Amygdala (tissue), 56 donors: Measurements from ENCODE around the gene CD3G.
"Not testable (repeated sequence)": the region's sequence is repeated elsewhere in the genome, so short reads cannot be mapped to it uniquely, and the experiment has no call there.

Experiments used
- DNase-seq, 56 donors: peaks; one replicate each; lab custom pipeline; 2025; lab: John Stamatoyannopoulos, UW

Gene CD3G

DNA sequence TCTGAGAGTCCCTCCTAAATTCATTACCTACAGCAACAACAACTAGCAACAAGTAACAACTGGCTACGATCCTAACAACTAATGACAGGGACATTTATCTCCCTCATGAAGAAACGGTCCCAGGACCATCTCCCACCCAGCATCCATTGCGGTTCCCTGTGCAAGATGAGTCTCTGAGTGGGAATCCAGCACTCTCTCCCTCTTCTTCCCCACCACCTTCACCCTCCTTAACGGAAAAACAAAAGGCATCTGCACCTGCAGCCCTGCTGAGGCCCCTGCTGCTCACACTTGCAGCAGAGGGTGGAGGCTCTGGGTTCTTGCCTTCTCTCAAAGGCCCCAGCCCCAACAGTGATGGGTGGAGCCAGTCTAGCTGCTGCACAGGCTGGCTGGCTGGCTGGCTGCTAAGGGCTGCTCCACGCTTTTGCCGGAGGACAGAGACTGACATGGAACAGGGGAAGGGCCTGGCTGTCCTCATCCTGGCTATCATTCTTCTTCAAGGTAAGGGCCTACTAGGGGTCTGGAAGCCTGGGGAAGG is at the start of gene CD3G:
Gene CD3G, plus strand, starts transcription at position 364 of the 535 bp plus-strand sequence. Its CDS starts 80 bp downstream, at position 444.
- DNase-seq: no peak

DNA sequence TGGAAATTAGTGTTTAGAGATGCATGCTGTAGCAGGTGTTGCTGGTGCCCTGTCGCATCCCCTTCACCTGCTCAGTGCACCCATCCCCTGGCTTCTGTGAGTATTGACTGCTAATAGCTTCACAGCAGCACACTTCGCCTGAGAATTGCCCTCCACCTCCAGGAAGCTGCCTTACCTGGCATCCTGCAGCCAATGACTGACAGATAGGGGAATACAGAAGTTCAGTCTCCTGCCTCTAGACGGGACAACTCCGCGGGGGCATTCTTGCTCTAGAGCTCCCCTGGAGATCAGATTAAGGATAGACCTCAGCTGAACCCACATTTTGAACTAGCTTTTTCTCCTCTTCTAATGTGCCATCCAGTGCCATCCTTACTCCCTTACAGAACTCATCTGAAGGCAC is 48.9 kb upstream of the CD3G start:
- DNase-seq: no peak

DNA sequence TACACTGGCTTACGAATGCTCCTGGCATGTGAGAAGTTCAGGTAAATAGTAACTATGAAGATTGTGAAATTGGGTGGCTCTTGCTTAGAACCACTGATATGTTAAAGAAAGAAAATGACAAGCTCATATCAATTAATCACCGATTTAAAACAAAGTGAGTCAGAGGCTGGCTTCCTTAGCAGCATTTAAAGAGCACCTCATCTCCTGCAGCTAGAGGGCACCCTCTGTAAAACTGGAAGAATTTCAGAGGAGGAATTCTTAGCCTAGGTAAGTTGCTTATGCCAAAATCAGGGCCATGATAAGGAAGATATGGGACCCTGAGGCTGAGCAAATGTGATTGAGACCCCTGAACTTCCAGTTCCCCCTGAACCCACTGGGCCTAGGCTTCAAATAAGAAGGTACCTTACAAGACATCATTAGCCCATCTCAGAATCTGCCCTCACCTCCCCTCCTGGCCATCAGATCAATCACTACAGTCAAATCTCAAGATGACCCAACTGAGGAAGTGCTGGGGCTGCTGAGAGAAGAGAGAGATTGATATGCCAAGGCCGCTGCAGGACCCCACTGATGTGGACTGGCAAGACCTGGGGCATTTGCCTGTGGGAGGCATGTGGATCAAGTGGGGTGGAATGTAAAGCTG is 48.2 kb upstream of the CD3G start:
- no peak for DNase-seq

DNA sequence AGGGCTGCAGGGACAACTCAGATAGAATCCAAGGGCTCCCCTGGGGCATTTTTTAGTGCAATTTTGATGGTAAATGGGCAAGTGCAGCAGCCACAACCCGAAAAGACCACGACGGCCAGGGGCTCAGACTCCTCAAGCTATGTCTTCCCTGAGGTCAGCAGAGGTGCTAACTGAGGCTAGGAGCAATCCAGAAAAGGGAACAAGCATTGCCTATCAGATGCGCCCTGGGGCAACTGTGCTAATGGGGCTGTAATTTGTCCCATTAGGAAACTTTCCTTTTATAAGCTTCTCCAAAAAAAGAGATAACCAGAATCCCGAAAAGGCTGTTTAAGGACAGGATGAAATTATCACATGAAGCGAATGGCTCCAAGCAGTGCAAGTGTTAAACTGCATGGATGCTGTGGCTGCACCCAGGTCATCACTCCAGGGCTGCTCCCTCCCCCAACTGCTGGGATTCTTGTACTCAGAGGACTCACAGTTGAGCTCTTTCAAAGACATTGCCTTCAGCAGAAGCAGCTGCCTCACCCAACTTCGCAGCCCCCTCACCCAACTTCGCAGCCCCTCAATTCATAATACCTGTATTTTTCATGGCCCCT is 42.4 kb upstream of the CD3G start:
- no peak for DNase-seq

DNA sequence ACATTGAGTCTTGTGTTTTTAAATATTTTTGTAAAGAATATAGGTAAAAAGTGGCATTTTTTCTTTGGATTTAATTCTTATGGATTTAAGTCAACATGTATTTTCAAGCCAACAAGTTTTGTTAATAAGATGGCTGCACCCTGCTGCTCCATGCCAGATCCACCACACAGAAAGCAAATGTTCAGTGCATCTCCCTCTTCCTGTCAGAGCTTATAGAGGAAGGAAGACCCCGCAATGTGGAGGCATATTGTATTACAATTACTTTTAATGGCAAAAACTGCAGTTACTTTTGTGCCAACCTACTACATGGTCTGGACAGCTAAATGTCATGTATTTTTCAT is 39.9 kb upstream of the CD3G start:
- no peak for DNase-seq

DNA sequence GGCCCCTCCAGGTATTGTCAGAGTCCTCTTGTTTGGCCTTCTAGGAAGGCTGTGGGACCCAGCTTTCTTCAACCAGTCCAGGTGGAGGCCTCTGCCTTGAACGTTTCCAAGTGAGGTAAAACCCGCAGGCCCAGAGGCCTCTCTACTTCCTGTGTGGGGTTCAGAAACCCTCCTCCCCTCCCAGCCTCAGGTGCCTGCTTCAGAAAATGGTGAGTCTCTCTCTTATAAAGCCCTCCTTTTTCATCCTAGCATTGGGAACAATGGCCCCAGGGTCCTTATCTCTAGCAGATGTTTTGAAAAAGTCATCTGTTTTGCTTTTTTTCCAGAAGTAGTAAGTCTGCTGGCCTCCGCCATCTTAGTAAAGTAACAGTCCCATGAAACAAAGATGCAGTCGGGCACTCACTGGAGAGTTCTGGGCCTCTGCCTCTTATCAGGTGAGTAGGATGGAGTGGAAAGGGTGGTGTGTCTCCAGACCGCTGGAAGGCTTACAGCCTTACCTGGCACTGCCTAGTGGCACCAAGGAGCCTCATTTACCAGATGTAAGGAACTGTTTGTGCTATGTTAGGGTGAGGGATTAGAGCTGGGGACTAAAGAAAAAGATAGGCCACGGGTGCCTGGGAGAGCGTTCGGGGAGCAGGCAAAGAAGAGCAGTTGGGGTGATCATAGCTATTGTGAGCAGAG is 39.4 kb upstream of the CD3G start, which contains the start of gene CD3E:
Gene CD3E, plus strand, starts transcription at position 163 of the 681 bp plus-strand sequence. Its CDS starts 223 bp downstream, at position 386.
- DNase-seq: no peak

DNA sequence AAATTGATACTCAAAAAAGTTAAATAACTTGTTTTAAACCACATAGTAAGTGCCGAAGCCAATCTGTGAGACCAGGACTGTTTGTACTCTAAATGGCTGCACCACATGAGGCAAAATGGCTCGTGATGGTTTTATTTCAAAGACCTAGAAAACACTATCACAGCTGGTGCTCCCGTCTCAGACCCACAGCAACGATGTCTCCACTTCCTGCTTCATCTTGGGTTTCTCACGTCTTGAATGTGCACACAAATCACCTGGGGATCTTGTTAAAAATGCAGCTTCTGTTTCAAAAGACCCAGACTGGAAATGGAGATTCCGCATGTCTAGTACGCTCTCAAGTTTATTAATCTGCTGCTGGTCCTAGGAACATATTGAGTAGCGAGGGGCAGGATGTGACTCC is 38.4 kb upstream of the CD3G start:
- no peak for DNase-seq

DNA sequence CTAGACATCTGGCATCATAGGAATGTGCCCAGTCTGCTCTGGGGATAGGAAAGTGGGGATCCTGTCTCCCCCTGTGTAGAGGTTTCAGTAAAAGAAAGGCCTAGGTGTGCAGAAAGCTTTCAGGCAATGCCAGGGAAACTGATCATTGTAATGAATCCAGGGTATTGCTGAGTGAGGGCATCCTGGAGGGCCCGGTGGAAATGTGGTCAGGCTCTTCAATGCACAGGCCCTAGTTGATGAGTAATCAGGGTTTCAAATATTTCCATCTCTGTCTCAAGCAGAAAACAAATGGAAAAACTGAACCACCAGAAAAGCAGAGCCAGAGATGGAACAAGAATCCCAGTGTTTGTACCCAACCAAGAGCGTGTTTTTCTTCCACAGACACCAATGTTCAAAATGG is 37.6 kb upstream of the CD3G start:
- DNase-seq: no peak

DNA sequence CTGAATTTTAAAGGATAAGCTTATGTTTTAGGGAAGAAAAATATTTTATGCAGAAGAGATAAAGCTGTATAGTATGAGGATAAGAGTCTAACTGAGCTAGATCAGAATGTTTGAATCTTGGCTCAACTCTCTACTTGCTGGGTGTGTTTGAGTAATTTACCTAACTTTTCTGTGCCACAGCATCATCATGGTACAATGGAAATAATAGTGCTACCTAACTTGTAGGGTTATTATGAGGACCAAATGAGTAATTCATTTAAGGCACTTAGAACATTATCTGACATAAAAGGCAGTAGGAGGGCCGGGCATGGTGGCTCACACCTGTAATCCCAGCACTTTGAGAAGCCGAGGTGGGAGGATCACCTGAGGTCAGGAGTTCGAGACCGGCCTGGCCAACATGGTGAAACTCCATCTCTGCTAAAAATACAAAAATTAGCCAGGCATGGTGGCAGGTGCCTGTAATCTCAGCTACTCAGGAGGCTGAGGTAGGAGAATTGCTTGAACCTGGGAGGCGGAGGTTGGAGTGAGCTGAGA is 35.1 kb upstream of the CD3G start:
- DNase-seq: not testable (repeated sequence)

DNA sequence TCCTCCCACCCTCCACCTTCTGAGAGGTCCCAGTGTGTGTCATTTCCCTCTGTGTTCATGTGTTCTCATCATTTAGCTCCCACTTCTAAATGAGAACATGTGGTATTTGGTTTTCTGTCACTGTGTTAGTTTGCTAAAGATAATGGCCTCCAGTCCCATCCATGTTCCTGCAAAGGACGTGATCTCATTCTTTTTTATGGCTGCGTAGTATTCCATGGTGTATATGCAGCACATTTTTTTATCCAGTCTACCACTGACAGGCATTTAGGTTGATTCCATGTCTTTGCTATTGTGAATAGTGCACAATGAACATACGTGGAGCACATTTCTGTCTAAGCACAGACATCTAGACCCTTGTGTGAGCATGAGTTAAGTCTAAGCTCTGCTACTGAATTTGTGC is 33.9 kb upstream of the CD3G start:
- no peak for DNase-seq

DNA sequence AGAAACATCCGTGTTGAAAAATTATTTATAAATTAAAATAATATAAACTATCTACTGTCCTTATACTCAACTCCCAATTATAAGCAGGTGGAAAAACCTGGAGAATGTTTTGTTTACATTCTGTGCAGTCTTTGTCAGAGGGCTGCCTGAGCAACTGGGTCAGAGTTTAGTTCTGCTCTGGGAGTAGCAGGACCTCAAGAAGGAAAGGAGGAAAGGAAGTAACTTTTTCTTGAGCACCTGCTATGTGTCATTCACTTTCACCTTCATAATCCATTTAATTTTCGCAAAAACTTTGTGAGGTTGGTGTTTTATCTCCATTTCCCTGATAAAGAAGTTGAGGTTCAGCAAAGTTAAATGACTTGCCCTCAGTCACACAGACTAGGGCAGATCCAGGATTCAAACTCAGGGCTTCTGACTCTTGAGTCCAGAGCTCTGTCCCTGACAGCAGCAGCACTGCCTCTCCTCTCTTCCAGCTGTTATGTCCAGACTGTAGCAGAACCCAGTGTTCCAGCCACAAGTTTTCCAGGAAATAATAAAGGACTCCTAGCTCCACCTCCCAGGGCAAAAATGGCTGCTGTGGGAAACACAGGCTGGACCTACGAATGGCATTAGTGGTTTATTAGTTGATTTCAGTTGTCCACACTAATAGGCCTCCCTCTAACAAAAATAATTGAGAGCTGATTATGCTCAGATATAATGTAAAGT is 33.2 kb upstream of the CD3G start:
- DNase-seq: no peak

DNA sequence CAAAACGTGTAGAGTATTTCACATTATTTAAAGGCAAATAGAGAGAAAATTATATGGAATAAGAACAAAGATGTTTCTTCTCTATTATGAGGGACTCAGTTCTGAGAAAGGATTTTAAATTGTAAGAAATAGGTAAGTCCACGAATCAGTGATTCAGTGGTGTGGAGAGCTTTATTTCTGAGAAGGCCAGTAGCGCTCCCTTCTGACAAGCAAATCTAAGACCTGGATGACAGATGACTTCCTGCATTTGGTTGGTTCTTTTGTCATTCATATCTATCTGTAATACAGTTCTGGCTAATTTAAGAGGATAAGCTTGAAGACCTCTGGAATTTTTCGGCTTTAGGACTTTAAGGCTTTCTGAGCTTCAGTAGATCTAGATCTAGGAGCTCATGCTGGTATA is 32.6 kb upstream of the CD3G start:
- no peak for DNase-seq

DNA sequence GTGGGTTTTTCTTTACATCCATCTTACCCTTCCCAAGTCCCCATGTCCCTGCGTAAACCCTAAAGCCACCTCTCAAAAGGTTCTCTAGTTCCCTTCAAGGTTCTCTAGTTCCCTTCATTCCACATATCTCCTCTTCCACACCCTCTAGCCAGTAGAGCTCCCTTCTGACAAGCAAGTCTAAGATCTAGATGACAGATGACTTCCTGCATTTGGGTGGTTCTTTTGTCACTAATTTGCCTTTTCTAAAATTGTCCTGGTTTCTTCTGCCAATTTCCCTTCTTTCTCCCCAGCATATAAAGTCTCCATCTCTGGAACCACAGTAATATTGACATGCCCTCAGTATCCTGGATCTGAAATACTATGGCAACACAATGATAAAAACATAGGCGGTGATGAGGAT is 31.8 kb upstream of the CD3G start:
- DNase-seq: no peak

DNA sequence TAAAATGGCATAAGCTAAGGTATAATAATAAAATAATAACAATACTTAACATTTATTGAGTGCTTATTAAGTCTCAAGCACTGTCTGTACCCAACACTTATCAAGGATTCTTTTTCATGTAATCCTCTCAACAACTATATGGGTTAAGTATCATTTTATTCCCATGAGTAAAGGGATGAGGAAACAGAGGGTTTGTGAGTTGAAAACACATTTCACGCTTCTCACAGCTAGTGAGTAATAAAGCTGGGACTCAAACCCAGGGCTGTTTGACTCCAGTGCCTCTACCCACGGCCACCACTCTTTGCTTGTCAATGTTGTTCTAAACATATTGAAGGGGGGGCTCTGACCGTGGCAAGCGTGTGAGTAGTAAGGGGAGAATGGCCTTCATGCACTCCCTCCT is 30.9 kb upstream of the CD3G start:
- DNase-seq: no peak

DNA sequence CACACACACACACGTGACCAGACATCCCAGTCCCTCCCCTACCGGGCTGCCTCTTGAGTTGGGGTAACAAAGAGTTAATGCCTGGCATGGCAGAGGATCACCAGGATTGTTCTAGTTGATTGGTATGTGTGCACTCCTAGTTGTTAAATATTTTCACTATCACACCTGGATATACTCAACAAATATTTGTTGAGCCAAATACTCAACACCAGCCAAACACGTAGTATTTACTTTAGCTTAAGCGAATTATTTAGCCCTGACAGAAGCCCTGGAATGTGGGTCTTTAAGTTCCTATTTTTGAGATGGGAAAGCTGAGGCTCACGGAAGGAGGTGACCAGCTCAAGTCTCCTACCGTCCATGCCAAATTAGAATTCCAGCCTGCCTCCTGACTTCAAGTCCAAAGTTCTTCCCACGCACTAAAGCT is 29.1 kb upstream of the CD3G start:
- DNase-seq: no peak

DNA sequence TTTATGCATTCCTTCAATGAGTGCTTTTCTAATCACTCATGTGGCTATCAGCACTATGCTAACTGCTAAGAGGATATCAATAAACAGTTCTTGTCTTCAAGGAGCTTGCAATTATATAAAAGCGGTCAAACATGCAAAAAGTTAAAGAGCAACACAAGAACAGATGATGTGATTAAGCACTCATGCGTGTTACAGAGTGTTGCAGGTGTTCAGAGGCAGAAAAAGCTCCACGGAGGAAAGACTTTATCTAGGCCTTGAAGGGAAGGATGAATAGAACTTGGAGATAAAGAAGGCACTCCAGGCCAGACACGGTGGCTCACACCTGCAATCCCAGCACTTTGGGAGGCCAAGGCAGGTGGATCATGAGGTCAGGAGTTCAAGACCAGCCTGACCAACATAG is 26.0 kb upstream of the CD3G start:
- no peak for DNase-seq

DNA sequence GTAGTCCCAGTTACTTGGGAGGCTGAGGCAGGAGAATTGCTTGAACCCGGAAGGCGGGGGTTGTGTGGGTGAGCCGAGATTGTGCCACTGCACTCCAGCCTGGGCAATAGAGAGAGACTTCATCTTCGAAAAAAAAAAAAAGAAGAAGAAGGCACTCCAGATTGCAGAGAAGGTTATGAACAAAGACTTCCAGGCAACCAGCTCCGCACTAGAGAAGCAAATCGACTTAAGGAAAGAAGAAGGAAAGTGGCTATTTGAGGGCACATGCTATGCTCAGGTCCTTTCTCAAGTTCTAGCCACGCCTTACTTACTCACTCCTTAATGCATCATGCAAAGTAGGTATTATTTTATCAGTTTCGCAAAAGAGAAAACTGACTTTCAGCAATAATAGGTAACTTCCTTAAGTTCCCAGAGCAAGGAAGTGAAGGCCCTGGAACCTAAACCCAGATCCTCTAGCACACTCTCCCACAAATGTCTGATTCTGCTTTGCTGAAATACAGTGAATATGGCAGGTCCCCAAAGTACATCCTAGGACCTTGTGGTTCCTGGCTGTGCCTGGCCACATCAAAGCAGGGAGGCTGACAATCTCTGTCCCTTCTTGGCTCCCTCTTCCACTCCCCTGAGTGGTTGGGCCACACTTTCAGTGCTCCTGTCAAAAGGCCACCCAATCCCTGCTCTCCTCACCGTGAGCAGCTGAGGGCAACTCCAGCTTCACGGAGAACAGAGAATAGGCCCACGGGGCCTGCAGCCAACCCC is 25.4 kb upstream of the CD3G start:
- DNase-seq: no peak

DNA sequence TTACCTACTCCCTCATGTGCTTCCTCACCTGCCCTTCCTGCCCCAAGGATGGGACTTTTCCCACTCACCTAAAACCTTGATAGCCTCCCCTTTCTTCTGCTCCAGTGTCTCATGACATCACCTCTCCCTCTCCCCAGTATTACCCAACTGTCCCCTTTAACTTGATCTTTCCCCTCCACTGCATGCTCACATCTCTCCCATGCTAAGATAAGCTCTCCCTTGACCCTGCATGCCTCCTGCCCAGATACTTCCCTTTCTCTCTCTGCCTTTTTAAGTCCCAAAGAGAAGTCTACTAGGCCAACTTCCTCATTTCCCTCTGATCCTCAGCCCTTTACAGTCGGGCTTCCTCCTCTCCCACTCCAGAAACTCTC is 24.8 kb upstream of the CD3G start:
- no peak for DNase-seq

DNA sequence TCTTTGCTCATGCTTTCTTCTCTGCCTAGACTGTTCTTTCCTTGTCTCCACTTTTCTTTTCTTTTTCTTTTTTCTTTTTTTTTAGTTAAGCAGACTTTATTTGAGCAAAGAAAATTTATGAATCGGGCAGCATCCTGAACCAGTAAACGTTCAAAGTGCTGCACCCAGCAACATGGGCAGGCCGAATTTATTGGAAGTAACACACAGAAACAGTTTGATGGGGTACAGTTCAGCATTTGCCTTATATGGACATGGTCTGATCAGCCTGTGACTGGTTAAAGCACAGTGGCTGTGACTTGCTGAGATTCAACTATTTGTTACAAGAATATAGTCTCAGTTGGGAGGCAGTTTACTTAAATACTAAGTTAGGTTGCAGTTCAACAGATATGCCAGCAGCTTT is 23.6 kb upstream of the CD3G start:
- no peak for DNase-seq

DNA sequence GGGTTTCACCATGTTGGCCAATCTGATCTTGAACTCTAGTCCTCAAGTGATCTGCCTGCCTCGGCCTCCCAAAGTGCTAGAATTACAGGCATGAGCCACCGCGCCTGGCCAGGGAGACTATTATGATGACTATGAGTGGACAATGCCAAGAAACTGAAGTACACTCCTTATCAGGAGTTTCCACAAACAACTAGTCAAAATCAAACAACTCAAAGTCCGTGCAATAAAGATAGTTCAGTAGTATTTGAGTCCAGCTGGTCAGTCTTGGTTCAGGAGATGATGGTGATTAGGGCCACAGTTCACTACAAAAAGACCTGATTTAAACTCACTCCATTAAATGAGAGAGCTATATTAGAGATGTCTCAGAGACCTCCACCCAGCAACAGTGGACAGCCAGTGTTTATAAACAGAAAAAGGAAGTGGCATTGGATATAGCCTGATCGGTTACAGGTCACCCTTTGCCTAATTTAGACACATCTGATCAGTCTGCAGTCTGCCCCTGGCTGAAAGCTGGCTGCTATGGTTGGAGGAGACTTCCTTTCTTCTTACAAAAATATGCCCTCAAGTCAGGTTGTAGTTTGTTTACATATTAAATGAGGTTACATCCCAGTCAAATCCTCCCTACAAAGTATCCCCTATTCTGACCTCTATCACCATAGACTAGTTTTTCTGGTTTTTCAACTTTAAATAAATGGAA is 22.6 kb upstream of the CD3G start:
- DNase-seq: no peak
